DOHH2 (cell line): ENCODE results near the gene CD93.

ENCODE experiments used
- CTCF ChIP-seq: fragments of 200-600 bp; sonication (generic); IDR thresholded peaks from one replicate; pipeline ENCODE4 v1.5.1; 2014; ENCODE audit warnings: antibody characterized with exemption, mild to moderate bottlenecking, low read depth, low read length; ENCODE audit not compliant: poor library complexity, severe bottlenecking
- EZH2phosphoT487 ChIP-seq: fragments of 200-600 bp; sonication (generic); IDR thresholded peaks from 2 replicates; pipeline ENCODE4 v1.6.1; 2017; ENCODE audit warnings: borderline replicate concordance, mild to moderate bottlenecking, antibody characterized with exemption, low read length, moderate library complexity, mixed read lengths

- TF ChIP-seq CTCF = no peak
- TF ChIP-seq EZH2phosphoT487 = no peak
Measured at GRCh38 chr20:23120936-23121750, 35.0 kb upstream of the CD93 start.
